ENCODE measurements around the gene NHSL2. TPM values are rescaled to one million over a fixed set of nuclear protein-coding genes. Genes with fewer than 3 reads are reported as not detected.

The NHSL2 gene
- total RNA-seq, 2 experiments from 2014 or later = 0.97 TPM

DNA sequence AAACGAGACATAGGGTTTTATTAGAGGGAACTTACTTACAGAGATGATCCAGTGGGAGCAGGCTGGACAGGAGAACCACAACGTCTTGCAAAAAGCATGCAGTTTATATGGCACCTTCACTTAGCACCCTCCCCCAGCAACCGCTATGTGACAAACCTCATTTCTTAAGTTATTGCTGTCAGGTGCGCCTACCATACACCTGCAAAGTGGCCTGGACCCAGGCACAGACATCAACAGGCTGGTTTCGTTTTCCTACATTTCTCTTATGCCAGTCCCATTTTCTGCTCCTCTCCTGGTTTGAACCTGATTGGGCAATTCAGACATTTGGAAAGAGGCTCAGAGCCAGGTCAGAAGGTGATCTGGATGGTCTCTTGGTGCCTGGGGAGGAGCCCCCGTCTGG, 202.8 kb downstream of the NHSL2 start:
- POLR2A ChIA-PET = no interaction called here
- Mint-ChIP-seq H3K36me3 (no peaks in the 10 kb centered on the region), H3K27ac (no peak overlapping the region), H3K27me3 (no peaks in the 10 kb centered on the region), H3K4me1 (ENCODE audit: low read depth) (peaks cover 17% of the 10 kb centered on the region), H3K9me3 (no peaks in the 10 kb centered on the region), H3K4me3 (no peak overlapping the region)
- CTCF ChIA-PET = interaction anchor here (0.8 kb wide), 1 partner anchor 94 kb away, joined by 3 read pairs; no protein-coding TSS in a partner anchor
- no peak for DNase-seq
- intact Hi-C loops (cut with micrococcal nuclease) = no loop called here

DNA sequence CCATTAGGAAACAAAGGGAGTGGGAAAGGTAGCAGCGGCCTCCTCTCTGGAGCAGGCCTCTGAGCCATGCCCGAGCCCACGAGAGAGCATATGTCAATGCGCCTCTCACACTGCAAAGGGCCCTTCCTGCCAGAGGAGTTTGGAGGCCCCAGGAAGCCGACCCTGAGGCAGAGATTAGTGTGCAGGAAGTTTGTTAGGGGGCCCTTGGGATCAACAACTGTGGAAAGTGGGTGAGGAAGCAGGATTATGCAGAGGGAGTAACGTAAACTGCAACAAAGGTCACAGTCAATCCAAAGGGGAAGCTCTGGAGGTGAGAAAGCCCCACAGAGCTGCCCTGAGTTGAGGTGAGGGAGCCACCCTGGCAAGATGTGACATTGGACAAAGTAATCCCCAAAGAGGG, 203.7 kb downstream of the NHSL2 start:
- H3K4me1 Mint-ChIP-seq (ENCODE audit: low read depth) = peaks cover 14% of the 10 kb centered on the region
- H3K4me3 Mint-ChIP-seq = no peak overlapping the region
- no peaks in the 10 kb centered on the region for H3K36me3 Mint-ChIP-seq
- ChIA-PET CTCF (no interaction called here), POLR2A (interaction anchor here (1.1 kb wide), 1 partner anchor 13 kb away, joined by 3 read pairs; no protein-coding TSS in a partner anchor)
- intact Hi-C loops (cut with micrococcal nuclease) = no loop called here
- DNase-seq = no peak
- H3K9me3 Mint-ChIP-seq = no peaks in the 10 kb centered on the region
- no peaks in the 10 kb centered on the region for H3K27me3 Mint-ChIP-seq
- no peak overlapping the region for H3K27ac Mint-ChIP-seq

DNA sequence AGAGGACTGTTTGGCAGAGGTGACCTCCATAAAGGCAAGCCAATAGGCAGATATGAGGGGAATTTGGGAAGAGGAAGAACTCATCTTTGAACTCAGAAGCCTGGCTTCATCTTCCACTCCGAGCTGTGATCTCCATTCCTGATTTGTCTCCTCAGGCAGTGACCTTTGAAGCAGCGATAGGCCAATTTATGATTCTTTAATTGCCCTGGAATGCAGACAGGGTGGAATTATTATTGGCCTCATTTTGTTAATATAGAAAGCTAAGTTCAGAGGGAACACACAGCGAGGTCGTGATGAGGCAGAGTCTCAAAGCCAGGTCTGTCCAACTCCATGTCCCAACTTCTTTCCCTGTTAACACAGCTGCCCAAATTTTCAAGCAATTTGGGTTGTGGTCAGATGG, 204.2 kb downstream of the NHSL2 start:
- H3K9me3 Mint-ChIP-seq = no peaks in the 10 kb centered on the region
- H3K4me1 Mint-ChIP-seq (ENCODE audit: low read depth) = peaks cover 14% of the 10 kb centered on the region
- no peak for DNase-seq
- intact Hi-C loops (cut with micrococcal nuclease) = no loop called here
- ChIA-PET POLR2A (interaction anchor here (1.1 kb wide), 1 partner anchor 13 kb away, joined by 3 read pairs; no protein-coding TSS in a partner anchor), CTCF (no interaction called here)
- no peaks in the 10 kb centered on the region for H3K27me3 Mint-ChIP-seq
- no peak overlapping the region for H3K4me3 Mint-ChIP-seq
- no peak overlapping the region for H3K27ac Mint-ChIP-seq
- no peaks in the 10 kb centered on the region for H3K36me3 Mint-ChIP-seq

DNA sequence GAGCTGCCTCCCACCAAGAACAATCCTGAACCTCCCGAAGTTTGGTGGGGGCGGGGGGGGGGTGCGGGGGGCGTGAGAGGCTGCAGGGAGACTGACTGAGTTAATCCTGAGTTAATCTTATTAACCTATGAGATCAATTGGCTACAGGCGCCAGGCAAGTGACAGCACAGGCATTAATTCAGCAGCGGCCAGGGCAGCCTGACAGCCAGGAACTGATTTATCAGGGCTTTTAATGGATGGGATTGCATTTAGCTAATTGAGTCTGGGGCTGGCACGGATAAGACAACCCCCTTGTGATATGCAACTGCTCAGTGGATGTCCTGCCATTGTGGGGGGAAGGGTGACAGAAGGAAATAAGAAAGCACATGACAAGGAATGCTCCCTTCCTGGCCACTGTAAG, 204.7 kb downstream of the NHSL2 start:
- no peak for DNase-seq
- H3K4me1 Mint-ChIP-seq (ENCODE audit: low read depth) = peaks cover 18% of the 10 kb centered on the region
- H3K27ac Mint-ChIP-seq = no peak overlapping the region
- POLR2A ChIA-PET = no interaction called here
- no peaks in the 10 kb centered on the region for H3K36me3 Mint-ChIP-seq
- CTCF ChIA-PET = no interaction called here
- H3K27me3 Mint-ChIP-seq = no peaks in the 10 kb centered on the region
- H3K9me3 Mint-ChIP-seq = no peaks in the 10 kb centered on the region
- H3K4me3 Mint-ChIP-seq = no peak overlapping the region
- intact Hi-C loops (cut with micrococcal nuclease) = no loop called here

DNA sequence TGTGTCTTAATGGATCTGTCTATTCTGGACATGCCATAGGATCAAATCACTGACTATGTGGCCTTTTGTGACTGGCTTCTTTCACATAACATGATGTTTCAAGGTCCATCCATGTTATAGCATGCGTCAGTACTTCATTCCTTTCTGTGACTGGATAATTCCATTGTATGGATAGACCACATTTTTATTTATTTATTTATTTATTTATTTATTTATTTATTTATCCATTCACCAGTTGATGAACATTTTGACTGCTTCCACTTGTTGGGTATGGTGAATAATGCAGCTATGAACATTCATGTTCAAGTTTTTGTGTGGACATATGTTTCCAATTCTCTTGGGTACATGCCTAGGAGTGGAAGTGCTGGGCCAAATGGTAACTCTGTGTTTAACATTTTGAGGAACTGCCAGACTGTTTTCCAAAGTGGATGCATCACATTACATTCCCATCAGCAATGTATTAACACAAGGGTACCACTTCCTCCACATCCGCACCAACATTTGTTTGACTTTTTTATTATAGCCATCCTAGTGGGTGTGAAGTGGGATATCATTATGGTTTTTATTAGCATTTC, 207.1 kb downstream of the NHSL2 start:
- no peak overlapping the region for H3K4me3 Mint-ChIP-seq
- CTCF ChIA-PET = no interaction called here
- H3K27ac Mint-ChIP-seq = no peak overlapping the region
- H3K9me3 Mint-ChIP-seq = no peaks in the 10 kb centered on the region
- DNase-seq = no peak
- peaks cover 38% of the 10 kb centered on the region for H3K4me1 Mint-ChIP-seq (ENCODE audit: low read depth)
- POLR2A ChIA-PET = no interaction called here
- no peaks in the 10 kb centered on the region for H3K27me3 Mint-ChIP-seq
- intact Hi-C loops (cut with micrococcal nuclease) = no loop called here
- H3K36me3 Mint-ChIP-seq = no peaks in the 10 kb centered on the region

DNA sequence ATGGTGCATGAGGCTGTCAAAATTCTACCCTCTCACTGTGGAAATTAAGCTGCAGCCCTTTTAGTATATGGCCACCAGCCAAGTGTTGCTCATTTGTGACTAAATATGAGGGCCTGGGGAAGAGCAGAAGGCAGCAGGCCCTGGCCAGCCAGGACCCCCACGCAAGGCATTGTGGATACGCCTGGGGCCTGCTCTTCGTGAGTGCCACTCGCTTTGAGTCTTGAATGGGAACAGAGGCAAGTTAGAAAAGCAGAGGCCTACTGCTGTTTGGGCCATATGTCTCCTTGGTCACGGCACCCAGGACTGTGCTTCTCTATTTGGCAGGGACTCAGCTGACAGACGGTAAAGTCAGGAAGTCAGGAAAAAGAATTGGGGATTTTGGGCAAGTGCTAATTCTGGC, 210.2 kb downstream of the NHSL2 start:
- H3K27me3 Mint-ChIP-seq = no peaks in the 10 kb centered on the region
- ChIA-PET CTCF (interaction anchor here (1.1 to 2.0 kb wide), 6 partner anchors 15 to 261 kb away, joined by 3 to 6 read pairs (median 4); no protein-coding TSS in a partner anchor), POLR2A (no interaction called here)
- H3K9me3 Mint-ChIP-seq = no peaks in the 10 kb centered on the region
- H3K4me1 Mint-ChIP-seq (ENCODE audit: low read depth) = peaks cover 56% of the 10 kb centered on the region
- H3K36me3 Mint-ChIP-seq = no peaks in the 10 kb centered on the region
- intact Hi-C loops (cut with micrococcal nuclease) = loop anchor here (1.0 kb wide), 2 partner anchors 16 to 21 kb away; no protein-coding TSS in a partner anchor
- no peak for DNase-seq
- no peak overlapping the region for H3K4me3 Mint-ChIP-seq
- peak overlapping the region; percentile 70 for H3K27ac Mint-ChIP-seq

DNA sequence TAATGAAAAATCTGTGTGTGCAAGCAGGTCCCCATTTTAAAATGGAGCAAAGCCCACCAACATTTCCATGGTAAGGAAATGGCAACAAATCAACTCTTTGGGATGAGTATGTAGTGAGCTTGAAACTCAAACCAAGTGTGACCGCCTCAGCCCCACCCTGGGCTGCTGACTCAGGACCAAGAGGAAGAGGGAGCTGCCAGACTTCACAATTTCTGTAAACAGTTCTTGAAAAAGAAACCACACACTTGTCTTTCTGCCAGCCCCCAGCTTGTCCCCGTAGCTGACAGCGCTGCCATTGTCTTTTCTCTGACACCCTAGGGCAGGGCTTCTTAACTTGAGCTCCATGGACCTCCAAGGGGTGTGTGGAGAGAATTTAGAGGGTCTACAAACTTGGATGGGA, 210.7 kb downstream of the NHSL2 start:
- intact Hi-C loops (cut with micrococcal nuclease) = loop anchor here (1.0 kb wide), 2 partner anchors 16 to 21 kb away; no protein-coding TSS in a partner anchor
- no peaks in the 10 kb centered on the region for H3K27me3 Mint-ChIP-seq
- H3K4me1 Mint-ChIP-seq (ENCODE audit: low read depth) = peaks cover 57% of the 10 kb centered on the region
- H3K9me3 Mint-ChIP-seq = no peaks in the 10 kb centered on the region
- peak; percentile 65 for DNase-seq
- no peaks in the 10 kb centered on the region for H3K36me3 Mint-ChIP-seq
- CTCF ChIA-PET = interaction anchor here (1.1 to 2.0 kb wide), 4 partner anchors 16 to 103 kb away, joined by 4 to 6 read pairs (median 6); no protein-coding TSS in a partner anchor
- POLR2A ChIA-PET = interaction anchor here (0.9 kb wide), 1 partner anchor 18 kb away, joined by 3 read pairs; no protein-coding TSS in a partner anchor
- no peak overlapping the region for H3K4me3 Mint-ChIP-seq
- H3K27ac Mint-ChIP-seq = peak overlapping the region; percentile 70

DNA sequence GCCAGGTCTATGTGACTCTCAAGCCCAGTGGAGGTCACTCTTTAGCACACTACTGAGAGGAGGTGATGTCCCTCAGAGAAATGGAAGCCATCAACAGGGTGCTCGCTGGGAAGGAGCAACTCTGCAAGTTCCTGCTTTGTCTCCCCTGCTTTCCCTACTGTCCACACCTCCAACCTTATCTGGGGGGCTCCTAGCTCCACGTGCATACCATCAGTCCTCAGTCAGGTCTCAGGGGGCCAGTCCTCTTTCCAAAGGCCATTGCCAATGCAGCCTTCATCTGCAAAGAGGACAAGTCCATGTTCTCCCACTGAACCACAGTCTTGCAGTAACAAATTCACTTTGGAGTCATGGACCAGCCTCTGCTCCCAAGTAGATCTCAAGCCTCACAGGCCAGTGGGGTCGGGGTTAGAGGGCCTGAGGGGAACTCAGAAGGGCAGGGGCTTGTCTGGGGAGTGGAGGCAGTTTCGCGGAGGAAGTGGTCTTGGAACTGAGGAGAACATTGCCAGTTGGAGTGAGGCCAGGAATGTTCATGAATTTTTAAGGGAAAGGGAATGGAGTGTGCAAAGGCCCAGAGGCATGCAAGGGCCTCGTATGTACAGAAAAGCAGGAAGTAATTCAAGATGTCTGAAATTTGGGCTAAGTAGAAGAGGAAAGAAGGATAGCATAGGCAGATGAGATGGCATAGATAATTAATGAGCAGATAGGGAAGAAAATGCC, 212.1 kb downstream of the NHSL2 start:
- Mint-ChIP-seq H3K9me3 (no peaks in the 10 kb centered on the region), H3K36me3 (no peaks in the 10 kb centered on the region), H3K4me3 (no peak overlapping the region), H3K4me1 (ENCODE audit: low read depth) (peaks cover 56% of the 10 kb centered on the region), H3K27me3 (no peaks in the 10 kb centered on the region), H3K27ac (peak overlapping the region; percentile 56)
- POLR2A ChIA-PET = no interaction called here
- CTCF ChIA-PET = interaction anchor here (1.0 to 5.2 kb wide), 3 partner anchors 101 to 105 kb away, joined by 6 to 52 read pairs (median 6); no protein-coding TSS in a partner anchor
- intact Hi-C loops (cut with micrococcal nuclease) = no loop called here
- no peak for DNase-seq

DNA sequence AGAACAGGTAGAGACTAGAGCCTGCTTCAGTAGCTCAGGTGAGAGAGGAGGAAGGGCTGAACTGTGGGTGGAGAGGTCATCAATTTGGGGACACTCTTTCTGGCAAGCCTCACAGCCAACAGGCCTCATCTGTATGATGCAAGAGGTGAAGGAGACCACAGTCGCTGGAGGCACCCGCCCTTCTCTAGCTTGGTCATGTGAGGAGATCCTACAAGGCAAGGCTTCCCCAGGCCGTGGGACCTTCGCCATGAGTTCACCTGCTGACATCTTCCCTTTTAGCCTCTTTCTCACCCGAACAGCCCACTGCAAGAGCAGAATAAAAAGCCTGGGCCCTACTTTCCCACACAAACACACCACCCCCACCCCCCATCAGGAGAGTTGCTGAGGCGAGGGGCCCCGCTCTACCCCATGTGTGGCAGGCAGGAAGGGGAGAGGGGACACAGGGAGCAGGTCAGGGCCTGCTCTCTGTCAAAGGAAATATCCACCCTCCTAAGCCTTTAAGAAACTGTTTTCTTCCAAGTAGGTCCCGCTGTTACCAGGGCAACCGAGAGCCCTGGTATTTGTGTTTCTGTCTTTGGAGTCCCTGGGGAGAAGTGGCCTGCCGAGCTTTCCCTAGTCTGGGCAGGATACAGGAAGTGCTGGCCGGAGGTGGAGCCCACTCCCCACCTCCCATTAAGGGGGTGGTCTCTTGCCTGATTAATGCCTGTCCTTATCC, 213.0 kb downstream of the NHSL2 start:
- POLR2A ChIA-PET = no interaction called here
- CTCF ChIA-PET = interaction anchor here (1.0 to 5.2 kb wide), 5 partner anchors 21 to 125 kb away, joined by 3 to 57 read pairs (median 19); no protein-coding TSS in a partner anchor
- DNase-seq = no peak
- Mint-ChIP-seq H3K36me3 (no peaks in the 10 kb centered on the region), H3K27ac (no peak overlapping the region), H3K27me3 (no peaks in the 10 kb centered on the region), H3K9me3 (no peaks in the 10 kb centered on the region), H3K4me3 (no peak overlapping the region), H3K4me1 (ENCODE audit: low read depth) (peaks cover 56% of the 10 kb centered on the region)
- intact Hi-C loops (cut with micrococcal nuclease) = no loop called here

DNA sequence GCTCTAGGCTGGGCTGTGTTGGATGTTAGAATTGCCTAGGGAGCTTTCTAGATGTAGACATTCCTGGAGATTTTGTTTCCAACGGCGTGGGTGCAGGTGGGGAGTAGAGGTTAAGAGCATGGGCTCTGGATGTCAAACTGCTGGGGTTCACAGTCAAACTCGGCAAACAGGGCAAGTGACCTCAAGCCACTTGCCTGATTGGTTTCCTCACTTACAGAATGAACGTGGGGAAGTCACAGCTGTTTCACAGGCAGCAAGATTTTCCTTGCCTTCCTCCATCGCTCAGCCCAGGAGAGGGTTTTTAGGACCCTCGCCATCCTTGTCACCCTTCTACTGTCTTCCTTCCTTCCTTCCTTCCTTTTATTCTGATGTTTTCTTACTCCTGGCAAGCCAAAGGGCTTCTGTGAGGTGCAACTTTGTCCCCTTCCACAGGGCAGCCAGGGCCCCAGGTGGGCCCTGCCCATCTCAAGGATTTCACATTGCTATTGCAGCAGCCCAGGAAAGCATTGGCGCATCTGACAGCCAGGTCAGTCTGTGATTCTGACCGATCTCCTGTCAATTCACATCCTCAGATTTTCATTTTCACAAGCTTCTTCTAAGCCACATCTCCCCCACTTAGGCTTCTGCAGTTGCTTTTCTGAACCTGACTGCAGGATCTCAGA, 214.0 kb downstream of the NHSL2 start:
- no peak overlapping the region for H3K27ac Mint-ChIP-seq
- H3K27me3 Mint-ChIP-seq = peaks cover 2% of the 10 kb centered on the region
- H3K4me1 Mint-ChIP-seq (ENCODE audit: low read depth) = peaks cover 59% of the 10 kb centered on the region
- DNase-seq = no peak
- intact Hi-C loops (cut with micrococcal nuclease) = loop anchor here (5.0 kb wide), 1 partner anchor 58 kb away; the partner anchor contains the start of gene PIN4
- H3K9me3 Mint-ChIP-seq = no peaks in the 10 kb centered on the region
- CTCF ChIA-PET = interaction anchor here (1.1 to 5.2 kb wide), 5 partner anchors 22 to 126 kb away, joined by 3 to 57 read pairs (median 19); no protein-coding TSS in a partner anchor
- POLR2A ChIA-PET = no interaction called here
- no peak overlapping the region for H3K4me3 Mint-ChIP-seq
- H3K36me3 Mint-ChIP-seq = no peaks in the 10 kb centered on the region

DNA sequence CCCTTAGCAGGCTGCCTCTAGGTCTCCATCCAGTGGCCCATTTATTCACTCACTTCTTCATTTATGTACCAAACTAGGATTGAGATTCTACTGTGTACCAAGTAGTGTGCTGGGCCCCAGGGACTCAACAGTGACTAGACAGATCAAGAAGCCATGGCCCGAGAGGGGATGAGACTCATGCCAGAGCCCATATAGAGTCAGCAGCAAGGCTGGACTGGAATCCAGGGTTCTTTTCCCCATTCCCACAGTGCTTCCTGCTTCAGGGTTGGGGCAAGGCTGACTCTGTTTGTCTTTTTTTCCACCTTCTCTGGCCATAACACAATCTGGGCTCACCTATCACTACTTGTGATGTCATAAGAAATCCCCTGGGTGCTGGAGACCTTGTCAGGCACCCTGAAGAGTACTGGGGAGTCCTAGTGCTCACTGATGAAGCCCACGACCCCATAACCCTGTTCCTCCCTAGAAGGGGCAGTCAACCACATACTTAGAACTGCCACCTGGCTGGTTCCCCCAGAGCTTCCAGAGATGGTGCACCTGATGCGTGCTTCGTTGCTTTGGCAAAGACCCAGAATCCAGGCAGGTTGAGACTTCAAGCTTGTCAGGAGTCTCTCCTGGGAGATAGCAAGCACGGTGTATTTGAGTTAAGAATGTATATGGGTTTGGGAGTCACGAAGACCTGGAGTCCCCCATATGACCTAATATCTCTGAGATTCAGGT, 214.8 kb downstream of the NHSL2 start:
- intact Hi-C loops (cut with micrococcal nuclease) = loop anchor here (1.0 to 5.0 kb wide), 4 partner anchors 57 to 215 kb away; partner anchors contain the start of genes NHSL2 and PIN4
- POLR2A ChIA-PET = no interaction called here
- H3K4me1 Mint-ChIP-seq (ENCODE audit: low read depth) = peaks cover 54% of the 10 kb centered on the region
- no peak overlapping the region for H3K27ac Mint-ChIP-seq
- DNase-seq = no peak
- CTCF ChIA-PET = interaction anchor here (1.0 to 7.7 kb wide), 9 partner anchors 23 to 1369 kb away, joined by 3 to 60 read pairs (median 6); partner anchors contain the start of gene NHSL2
- H3K27me3 Mint-ChIP-seq = peaks cover 9% of the 10 kb centered on the region
- H3K36me3 Mint-ChIP-seq = no peaks in the 10 kb centered on the region
- no peaks in the 10 kb centered on the region for H3K9me3 Mint-ChIP-seq
- H3K4me3 Mint-ChIP-seq = no peak overlapping the region
